ENCODE measurements around the gene FOXI3. TPM values are rescaled to one million over a fixed set of nuclear protein-coding genes. Genes with fewer than 3 reads are reported as not detected.
"Not testable (repeated sequence)": the region's sequence is repeated elsewhere in the genome, so short reads cannot be mapped to it uniquely, and the experiment has no call there.

Gene FOXI3
- polyA plus RNA-seq, 1 donor: not detected

DNA sequence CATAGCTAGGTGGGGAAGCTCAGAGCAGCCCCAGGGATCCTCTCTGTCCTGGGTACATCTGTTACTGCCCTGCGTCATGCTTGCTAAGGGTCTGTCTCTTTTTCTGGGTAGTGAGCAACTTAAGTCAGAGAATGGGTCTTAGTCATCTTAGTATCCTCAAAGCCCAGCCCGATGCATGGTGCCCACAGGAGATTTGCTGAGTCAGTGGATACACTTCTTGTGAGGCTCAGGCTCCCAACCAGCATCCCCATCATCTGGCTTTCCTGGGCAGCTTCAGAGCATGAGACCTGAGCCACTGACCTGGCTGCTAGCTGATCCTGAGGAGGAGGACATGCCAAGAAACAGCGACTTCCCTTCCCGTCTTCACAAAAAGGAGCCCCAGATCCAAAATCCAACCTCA lies 10.0 kb downstream of the FOXI3 start:
- WGBS (ENCODE audit: insufficient coverage, low lambda C conversion rate): no CpG with 5 or more reads among the region's 4 CpGs
- peaks cover 14% of the 10 kb centered on the region for H3K27me3 ChIP-seq (ENCODE audit: control insufficient read depth, insufficient read depth, low read length)
- no peak overlapping the region for H3K27ac ChIP-seq (ENCODE audit: low read length)
- H3K9me3 ChIP-seq (ENCODE audit: control insufficient read depth, low read depth, low read length): no peaks in the 10 kb centered on the region
- no peak overlapping the region for H3K4me3 ChIP-seq (ENCODE audit: low read length)
- DNase-seq: no peak
- no peaks in the 10 kb centered on the region for H3K4me1 ChIP-seq (ENCODE audit: control insufficient read depth, insufficient read depth, low read length)
- H3K36me3 ChIP-seq (ENCODE audit: control insufficient read depth, insufficient read depth, low read length): no peaks in the 10 kb centered on the region

DNA sequence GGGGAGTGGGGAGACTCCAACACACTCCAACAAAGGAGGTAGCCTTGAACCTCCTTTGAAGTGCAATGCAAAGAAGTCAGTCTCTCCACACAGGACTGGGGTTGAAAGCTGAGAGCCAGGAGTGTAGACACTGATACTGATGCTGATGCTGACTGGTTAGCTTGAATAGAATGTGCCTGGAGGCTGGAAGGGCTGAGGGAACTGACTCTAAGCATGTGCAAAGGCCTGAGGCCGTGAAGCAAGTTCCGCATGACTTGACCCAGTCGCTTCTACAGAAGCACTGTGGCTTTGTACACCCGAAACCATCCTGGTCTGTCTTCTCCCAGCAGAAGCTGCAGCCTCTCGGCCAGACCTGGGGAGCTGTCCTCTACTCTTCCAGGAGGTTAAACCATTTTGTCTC lies 10.4 kb downstream of the FOXI3 start:
- no peaks in the 10 kb centered on the region for H3K36me3 ChIP-seq (ENCODE audit: control insufficient read depth, insufficient read depth, low read length)
- H3K27me3 ChIP-seq (ENCODE audit: control insufficient read depth, insufficient read depth, low read length): peaks cover 11% of the 10 kb centered on the region
- H3K9me3 ChIP-seq (ENCODE audit: control insufficient read depth, low read depth, low read length): no peaks in the 10 kb centered on the region
- no peaks in the 10 kb centered on the region for H3K4me1 ChIP-seq (ENCODE audit: control insufficient read depth, insufficient read depth, low read length)
- H3K4me3 ChIP-seq (ENCODE audit: low read length): no peak overlapping the region
- no peak for DNase-seq
- WGBS (ENCODE audit: insufficient coverage, low lambda C conversion rate): no CpG with 5 or more reads among the region's 5 CpGs
- no peak overlapping the region for H3K27ac ChIP-seq (ENCODE audit: low read length)

DNA sequence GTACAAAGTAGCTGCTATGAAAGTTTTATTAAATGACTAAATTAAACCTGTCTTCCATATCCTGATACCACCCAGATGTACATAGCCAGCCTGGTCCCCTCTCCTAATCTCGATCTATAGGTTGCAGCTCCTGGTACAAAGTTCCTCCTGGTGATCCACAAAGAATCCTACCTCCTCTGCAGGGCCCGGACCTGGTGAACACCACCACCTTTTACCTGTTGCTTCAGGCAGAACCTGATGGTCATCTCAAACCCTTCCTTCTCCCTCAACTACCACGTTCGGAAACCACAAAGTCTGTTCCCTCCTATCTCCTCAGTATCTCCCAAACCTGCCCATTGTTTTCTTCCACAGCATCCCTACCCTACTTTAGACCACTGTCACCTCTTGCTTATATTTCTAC lies 15.5 kb downstream of the FOXI3 start:
- Histone ChIP-seq H3K4me1 (ENCODE audit: control insufficient read depth, insufficient read depth, low read length) (no peaks in the 10 kb centered on the region), H3K9me3 (ENCODE audit: control insufficient read depth, low read depth, low read length) (no peaks in the 10 kb centered on the region), H3K4me3 (ENCODE audit: low read length) (no peak overlapping the region), H3K27ac (ENCODE audit: low read length) (no peak overlapping the region), H3K36me3 (ENCODE audit: control insufficient read depth, insufficient read depth, low read length) (no peaks in the 10 kb centered on the region), H3K27me3 (ENCODE audit: control insufficient read depth, insufficient read depth, low read length) (peaks cover 4% of the 10 kb centered on the region)
- WGBS (ENCODE audit: insufficient coverage, low lambda C conversion rate): 83% methylated on average over 2 of the region's 4 CpGs
- DNase-seq: no peak

DNA sequence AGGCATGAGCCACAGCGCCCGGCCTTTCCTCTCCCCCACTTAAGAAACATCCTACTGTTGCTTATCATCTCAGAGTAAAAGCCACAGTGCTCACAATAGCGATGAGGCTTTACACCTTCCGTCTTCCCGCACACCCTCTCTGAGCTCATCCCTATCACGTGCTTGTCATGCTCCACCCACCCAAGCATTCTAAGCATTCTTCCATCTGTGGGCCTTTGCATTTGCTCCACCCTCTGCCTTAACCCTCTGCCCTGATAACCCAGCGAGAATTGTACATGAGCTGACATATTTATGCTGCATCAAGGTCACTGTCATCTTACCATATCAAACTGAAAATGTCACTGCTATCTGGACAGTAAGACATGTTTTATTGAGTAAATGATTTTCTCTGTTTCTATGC lies 22.6 kb downstream of the FOXI3 start:
- DNase-seq: no peak
- Histone ChIP-seq H3K4me3 (ENCODE audit: low read length) (no peak overlapping the region), H3K27me3 (ENCODE audit: control insufficient read depth, insufficient read depth, low read length) (no peaks in the 10 kb centered on the region), H3K27ac (ENCODE audit: low read length) (no peak overlapping the region), H3K9me3 (ENCODE audit: control insufficient read depth, low read depth, low read length) (no peaks in the 10 kb centered on the region), H3K4me1 (ENCODE audit: control insufficient read depth, insufficient read depth, low read length) (no peaks in the 10 kb centered on the region), H3K36me3 (ENCODE audit: control insufficient read depth, insufficient read depth, low read length) (no peaks in the 10 kb centered on the region)
- WGBS (ENCODE audit: insufficient coverage, low lambda C conversion rate): 60% methylated on average over 1 of the region's 7 CpGs

DNA sequence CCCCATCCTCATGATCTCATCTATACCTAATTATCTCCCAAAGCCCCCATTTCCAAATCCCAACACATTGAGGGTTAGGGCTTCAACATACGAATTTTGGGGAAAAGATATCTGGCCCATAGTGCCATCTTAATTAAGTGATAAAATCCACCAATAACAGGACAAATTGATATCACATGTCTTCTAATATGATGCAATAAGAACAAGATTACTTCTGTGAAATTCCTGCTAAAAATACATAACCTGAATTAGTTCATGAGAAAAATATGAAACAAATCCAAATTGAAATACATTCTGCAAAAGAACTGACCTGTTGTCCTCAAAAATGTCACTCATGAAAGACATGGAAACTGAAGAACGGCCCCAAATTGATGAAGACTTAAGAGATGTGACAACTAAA lies 28.8 kb downstream of the FOXI3 start:
- WGBS (ENCODE audit: insufficient coverage, low lambda C conversion rate): no CpG with 5 or more reads among the region's 2 CpGs
- Histone ChIP-seq H3K9me3 (ENCODE audit: control insufficient read depth, low read depth, low read length) (no peaks in the 10 kb centered on the region), H3K27ac (ENCODE audit: low read length) (no peak overlapping the region), H3K4me1 (ENCODE audit: control insufficient read depth, insufficient read depth, low read length) (no peaks in the 10 kb centered on the region), H3K4me3 (ENCODE audit: low read length) (no peak overlapping the region), H3K36me3 (ENCODE audit: control insufficient read depth, insufficient read depth, low read length) (no peaks in the 10 kb centered on the region), H3K27me3 (ENCODE audit: control insufficient read depth, insufficient read depth, low read length) (no peaks in the 10 kb centered on the region)
- no peak for DNase-seq

DNA sequence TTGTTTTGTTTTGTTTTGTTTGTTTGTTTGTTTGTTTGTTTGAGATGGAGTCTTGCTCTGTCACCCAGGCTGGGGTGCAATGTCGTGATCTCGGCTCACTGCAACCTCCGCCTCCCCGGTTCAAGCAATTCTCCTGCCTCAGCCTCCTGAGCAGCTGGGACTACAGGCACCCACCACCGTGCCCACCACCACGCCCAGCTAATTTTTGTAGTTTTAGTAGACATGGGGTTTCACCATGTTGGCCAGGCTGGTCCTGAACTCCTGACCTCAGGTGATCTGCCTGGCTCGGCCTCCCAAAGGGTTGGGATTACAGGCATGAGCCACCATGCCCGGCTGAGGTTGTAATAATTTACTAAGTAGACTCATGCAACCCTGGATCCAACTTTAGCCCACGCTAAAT lies 33.4 kb downstream of the FOXI3 start:
- H3K9me3 ChIP-seq (ENCODE audit: control insufficient read depth, low read depth, low read length); H3K4me1 ChIP-seq (ENCODE audit: control insufficient read depth, insufficient read depth, low read length); DNase-seq; H3K4me3 ChIP-seq (ENCODE audit: low read length); H3K27ac ChIP-seq (ENCODE audit: low read length); H3K27me3 ChIP-seq (ENCODE audit: control insufficient read depth, insufficient read depth, low read length); H3K36me3 ChIP-seq (ENCODE audit: control insufficient read depth, insufficient read depth, low read length): not testable (repeated sequence)
- no CpG with 5 or more reads among the region's 9 CpGs for WGBS (ENCODE audit: insufficient coverage, low lambda C conversion rate)

DNA sequence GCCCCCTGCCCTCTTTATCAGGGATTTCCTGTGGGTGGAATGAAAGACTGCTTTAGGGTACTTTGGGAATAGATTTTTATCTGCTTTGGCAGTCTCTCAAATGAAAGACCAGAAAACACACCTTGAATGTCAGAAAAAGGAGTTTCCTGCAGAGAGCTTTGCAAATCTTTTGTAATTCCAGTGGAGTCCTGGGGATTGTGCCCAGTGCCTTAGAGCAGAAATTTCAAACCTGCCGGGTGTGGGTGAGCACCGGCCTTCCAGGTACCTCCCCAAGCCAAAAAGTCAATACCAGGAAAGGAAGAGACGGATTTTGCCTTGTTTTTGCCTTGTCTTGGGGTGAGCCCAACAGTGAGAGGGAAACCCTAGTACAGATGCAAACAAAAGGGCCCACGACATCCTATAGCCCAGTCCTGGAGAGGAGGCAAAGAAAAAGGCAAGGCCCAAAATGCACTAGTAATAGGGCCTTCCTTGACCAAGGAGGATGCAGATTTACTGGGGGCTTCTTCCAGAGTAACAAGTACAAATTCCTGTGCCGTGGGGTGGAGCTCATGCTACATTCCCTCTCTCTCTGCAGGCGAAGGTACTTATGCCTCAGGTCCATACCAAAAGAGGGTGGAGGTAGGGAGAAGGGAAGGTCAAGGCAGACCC lies 36.4 kb downstream of the FOXI3 start:
- H3K4me3 ChIP-seq (ENCODE audit: low read length): no peak overlapping the region
- no peaks in the 10 kb centered on the region for H3K36me3 ChIP-seq (ENCODE audit: control insufficient read depth, insufficient read depth, low read length)
- no CpG with 5 or more reads among the region's 6 CpGs for WGBS (ENCODE audit: insufficient coverage, low lambda C conversion rate)
- H3K4me1 ChIP-seq (ENCODE audit: control insufficient read depth, insufficient read depth, low read length): no peaks in the 10 kb centered on the region
- H3K27me3 ChIP-seq (ENCODE audit: control insufficient read depth, insufficient read depth, low read length): no peaks in the 10 kb centered on the region
- H3K27ac ChIP-seq (ENCODE audit: low read length): no peak overlapping the region
- DNase-seq: no peak
- no peaks in the 10 kb centered on the region for H3K9me3 ChIP-seq (ENCODE audit: control insufficient read depth, low read depth, low read length)

DNA sequence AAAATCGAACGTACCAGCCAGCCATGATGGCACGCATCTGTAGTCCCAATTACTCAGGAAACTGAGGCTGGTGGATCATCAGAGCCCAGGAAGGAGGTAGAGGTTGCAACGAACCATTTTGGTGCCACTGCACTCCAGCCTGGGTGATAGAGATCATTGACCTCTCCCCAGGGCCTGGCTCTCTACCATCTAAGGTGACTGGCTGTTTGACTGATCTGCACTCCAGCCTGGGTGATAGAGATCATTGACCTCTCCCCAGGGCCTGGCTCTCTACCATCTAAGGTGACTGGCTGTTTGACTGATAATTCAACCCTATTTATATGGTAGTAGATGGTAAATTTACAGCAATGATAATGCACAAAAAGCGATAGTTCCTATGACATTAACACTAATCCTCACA lies 43.6 kb downstream of the FOXI3 start:
- H3K9me3 ChIP-seq (ENCODE audit: control insufficient read depth, low read depth, low read length); H3K36me3 ChIP-seq (ENCODE audit: control insufficient read depth, insufficient read depth, low read length); H3K4me1 ChIP-seq (ENCODE audit: control insufficient read depth, insufficient read depth, low read length); H3K27ac ChIP-seq (ENCODE audit: low read length); H3K4me3 ChIP-seq (ENCODE audit: low read length); DNase-seq; H3K27me3 ChIP-seq (ENCODE audit: control insufficient read depth, insufficient read depth, low read length): not testable (repeated sequence)
- WGBS (ENCODE audit: insufficient coverage, low lambda C conversion rate): no CpG with 5 or more reads among the region's 5 CpGs

DNA sequence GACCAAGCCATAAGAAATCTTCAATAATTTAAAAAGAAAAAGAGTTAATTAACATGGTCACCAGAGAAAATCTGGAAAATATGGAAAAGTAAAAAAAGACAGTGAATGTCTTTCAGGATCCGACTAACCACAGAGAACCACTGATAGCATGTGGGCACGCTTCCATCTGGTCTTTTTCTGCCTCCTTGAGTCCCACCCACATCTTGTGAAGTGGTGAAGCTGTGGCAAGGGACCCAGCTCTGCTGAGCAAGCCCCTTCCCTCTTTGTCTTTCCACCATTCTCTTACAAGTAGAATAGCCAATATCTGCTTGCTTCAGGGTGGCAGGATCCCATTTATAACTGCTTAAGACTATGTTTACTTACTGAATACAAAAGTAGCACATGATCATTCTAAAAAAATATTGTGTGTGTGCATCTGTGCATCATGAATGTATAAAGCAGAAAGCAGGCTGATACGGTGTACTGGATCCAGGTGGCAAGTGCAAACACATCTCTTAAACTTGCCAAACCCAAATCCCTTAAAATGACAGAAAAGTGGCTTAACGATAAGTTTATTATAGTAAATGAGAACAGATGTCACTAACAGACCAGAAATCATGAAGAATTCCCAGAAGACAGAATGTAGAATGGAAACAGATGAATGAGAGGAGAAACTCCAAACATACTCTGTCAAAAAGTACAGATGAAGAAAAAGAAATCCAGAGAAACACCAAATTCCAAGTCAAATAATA lies 52.3 kb downstream of the FOXI3 start:
- Histone ChIP-seq H3K4me3 (ENCODE audit: low read length) (no peak overlapping the region), H3K9me3 (ENCODE audit: control insufficient read depth, low read depth, low read length) (no peaks in the 10 kb centered on the region), H3K36me3 (ENCODE audit: control insufficient read depth, insufficient read depth, low read length) (no peaks in the 10 kb centered on the region), H3K4me1 (ENCODE audit: control insufficient read depth, insufficient read depth, low read length) (no peaks in the 10 kb centered on the region), H3K27me3 (ENCODE audit: control insufficient read depth, insufficient read depth, low read length) (no peaks in the 10 kb centered on the region), H3K27ac (ENCODE audit: low read length) (no peak overlapping the region)
- DNase-seq: no peak
- 71% methylated on average over 1 of the region's 4 CpGs for WGBS (ENCODE audit: insufficient coverage, low lambda C conversion rate)

DNA sequence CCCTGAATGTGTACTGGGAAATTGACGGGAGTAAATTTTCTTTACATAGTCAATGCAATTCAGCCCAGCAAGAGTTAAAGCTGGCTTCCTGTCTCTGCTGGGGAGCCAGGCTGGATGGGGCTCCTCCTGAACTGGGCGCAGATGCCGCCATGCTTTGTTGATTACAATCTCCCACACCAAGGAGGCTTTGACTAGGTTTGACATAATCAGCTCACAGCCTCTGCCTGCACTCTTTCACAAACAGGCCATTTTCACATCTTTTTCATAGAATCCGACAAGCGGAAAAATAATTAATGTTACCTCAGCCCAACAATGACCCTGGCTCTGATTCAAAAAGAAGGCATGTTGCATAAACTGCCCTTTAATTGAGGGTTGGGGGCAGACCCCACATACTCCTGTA lies 54.3 kb downstream of the FOXI3 start:
- Histone ChIP-seq H3K27ac (ENCODE audit: low read length) (no peak overlapping the region), H3K4me3 (ENCODE audit: low read length) (no peak overlapping the region), H3K36me3 (ENCODE audit: control insufficient read depth, insufficient read depth, low read length) (no peaks in the 10 kb centered on the region), H3K27me3 (ENCODE audit: control insufficient read depth, insufficient read depth, low read length) (no peaks in the 10 kb centered on the region), H3K4me1 (ENCODE audit: control insufficient read depth, insufficient read depth, low read length) (no peaks in the 10 kb centered on the region), H3K9me3 (ENCODE audit: control insufficient read depth, low read depth, low read length) (no peaks in the 10 kb centered on the region)
- WGBS (ENCODE audit: insufficient coverage, low lambda C conversion rate): 83% methylated on average over 2 of the region's 5 CpGs
- DNase-seq: no peak

Measured in large intestine (tissue), 3 donors.